Erythroblast (primary cell): ENCODE measurements around the gene DBI.

ENCODE experiments used
- DNase-seq, 2 experiments: peaks; one replicate each; lab custom pipeline; 2025; lab: John Stamatoyannopoulos, UW
- GATA1 ChIP-seq: IDR thresholded peaks from 2 replicates; pipeline ENCODE4 v1.6.1; 2011; ENCODE audit warnings: low read depth, mild to moderate bottlenecking, control low read depth, low read length, moderate library complexity
- POLR2A ChIP-seq: IDR thresholded peaks from 2 replicates; pipeline ENCODE4 v1.6.1; 2011; ENCODE audit warnings: mild to moderate bottlenecking, low read length

The DBI gene

DNA sequence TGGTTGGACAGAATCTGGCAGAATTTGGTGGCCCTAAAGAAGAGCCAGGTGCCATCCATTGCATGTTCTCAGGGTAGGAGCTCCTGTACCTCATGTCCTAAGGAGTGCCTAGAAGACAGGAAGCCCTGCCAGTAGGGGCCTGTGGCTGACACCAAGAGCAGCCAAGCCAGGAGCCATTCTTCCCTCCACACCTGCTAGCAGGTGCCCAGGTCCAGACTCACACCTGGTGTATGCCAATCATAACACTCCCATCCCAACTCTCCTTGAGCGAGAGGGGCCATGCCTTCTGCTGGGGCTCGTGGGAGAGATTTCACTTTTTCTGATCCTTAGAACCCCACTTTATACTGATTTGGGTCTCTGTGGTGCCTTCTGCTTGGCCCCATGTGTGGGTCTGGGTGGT, 38.4 kb downstream of the DBI start:
- no peak for DNase-seq
- no peak for TF ChIP-seq GATA1
- no peak for TF ChIP-seq POLR2A

DNA sequence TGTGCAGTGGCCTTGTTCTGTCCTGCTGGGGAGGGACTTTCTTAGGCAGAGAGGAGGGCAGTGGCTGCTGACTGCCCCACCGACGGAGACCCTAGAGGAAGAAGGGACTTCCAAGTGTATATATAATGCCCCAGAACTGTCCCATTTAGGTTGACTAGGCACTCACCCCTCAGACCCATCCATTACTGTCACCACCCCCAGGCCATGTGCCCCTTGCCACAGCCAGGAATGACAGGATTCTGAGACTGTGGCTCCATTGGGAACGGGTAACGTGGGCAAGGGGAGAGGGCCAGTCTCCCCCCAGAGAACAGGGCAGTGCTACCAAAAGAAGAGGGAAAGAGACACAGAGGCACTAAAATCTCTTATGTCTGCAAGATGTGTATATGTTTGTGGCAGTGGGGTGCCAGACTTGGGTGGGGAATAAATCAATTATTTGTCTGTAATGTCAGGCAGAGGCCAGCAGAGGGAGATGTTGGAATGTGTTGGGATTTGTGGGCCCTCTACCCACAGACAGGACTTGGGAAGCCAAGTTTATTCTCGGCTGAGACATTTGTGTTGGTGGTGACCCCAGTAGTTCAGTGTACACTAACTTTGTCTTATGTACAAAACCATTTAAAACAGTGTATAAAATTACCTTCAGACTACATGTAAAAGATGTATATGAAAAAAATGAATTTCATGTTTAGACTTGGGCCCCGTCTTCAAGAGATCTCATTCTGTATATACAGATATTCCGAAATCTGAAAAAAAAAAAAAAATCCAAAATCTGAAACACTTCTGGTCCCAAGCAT, 40.8 kb downstream of the DBI start:
- DNase-seq, result peak; percentile 51 to 72
- TF ChIP-seq POLR2A, result no peak
- no peak for TF ChIP-seq GATA1

DNA sequence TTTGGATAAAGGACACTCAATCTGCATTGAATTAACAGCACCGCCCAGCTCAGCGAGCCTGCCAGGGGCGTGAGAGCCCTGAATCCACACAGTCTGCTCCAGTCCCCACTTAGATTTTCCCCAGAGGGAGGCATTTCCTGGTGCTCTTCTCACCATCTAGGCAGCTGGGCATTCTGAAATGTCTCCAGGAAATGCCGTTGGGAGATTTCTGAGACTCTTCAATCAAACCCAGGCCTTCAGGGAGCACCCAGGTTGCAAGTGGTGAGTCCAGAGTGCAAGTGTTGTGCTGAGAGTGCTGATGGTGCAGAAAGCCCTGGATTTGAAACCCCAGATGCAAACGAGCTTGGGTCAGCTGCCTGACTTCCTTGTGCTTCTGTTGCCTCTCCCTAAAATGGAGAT, 41.4 kb downstream of the DBI start:
- DNase-seq, result no peak
- TF ChIP-seq POLR2A (no peak), GATA1 (no peak)

DNA sequence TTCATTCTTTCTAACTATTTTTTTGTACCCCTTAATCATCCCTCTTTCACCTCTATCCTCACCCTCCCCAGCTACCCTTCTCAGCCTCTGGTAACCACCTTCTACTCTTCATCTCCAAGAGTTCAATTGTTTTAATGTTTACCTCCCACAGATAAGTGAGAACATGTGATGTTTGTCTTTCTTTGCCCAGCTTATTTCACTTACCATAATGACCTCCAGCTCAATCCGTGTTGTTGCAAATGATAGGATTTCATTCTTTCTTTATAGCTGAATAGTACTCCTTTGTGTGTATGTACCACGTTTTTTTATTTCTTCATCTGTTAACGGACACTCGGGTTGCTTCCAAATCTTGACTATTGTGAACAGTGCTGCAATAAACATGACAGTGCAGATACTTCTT, 42.7 kb downstream of the DBI start:
- TF ChIP-seq GATA1 (no peak), POLR2A (no peak)
- DNase-seq, result no peak

DNA sequence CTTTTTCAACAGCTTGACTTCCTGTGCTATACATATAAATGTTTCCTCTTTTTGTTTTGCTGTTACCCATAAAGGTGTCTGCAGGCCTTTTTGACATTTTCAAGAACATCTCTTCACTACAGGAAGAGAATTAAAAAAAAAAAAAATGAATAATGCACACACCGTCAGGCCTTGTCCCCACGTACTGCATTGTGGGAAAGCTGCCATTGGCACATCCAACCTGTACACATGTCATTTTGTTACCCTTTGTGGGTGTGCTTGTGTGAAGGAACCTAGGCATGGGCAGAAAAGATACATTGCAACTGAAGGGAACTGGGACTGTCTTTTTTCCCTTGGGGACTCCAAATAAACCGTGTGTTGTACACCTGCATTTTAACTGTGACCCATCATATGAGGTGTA, 48.1 kb downstream of the DBI start:
- no peak for DNase-seq
- TF ChIP-seq POLR2A (no peak), GATA1 (no peak)

DNA sequence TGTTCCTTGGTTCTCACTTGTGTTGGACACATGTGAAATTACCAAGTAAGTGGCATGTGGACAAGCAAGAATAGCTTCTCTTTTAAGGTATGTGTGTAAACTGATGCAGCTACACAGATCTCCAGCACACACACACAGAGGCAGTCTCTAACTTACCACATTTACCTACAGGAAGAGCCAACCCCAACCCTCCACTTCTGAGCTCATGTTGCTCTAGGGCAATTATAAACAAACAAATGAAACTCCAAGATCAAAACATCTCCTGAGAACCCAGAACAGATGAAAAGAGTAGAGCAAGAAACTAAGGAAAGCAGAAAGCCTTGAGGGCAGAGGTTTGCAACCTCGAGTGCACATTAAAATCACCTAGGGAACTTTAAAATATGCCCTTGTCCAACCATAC, 48.9 kb downstream of the DBI start:
- DNase-seq, result no peak
- TF ChIP-seq GATA1 (no peak), POLR2A (no peak)

DNA sequence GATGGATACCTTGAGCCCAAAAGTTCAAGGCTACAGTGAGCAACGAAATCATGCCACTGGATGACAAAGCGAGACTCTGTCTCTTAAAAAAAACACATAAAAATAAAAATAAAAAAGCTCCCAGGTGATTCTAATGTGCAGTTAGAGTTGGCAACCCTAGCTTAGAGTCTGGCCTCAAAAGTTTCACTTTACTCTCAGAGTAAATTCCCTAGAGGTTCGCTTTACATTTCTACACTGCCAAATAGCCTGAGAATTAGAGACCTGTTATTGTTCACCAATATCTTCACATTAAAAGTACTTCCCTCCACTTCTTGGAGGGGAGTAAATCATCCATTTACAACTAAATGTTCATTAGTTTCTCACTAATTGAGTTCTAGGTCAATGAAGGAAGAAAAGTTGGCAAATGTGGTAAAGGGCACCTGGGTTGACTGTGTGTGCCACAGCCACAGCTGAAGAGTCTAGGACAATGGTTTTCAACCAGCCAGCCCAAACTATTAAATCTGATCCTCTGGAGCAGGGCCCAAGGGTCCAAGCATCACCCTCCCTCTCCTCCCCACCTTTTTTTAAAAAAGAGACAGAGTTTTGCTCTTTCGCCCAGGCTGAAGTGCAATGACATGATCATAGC, 49.6 kb downstream of the DBI start:
- no peak for DNase-seq
- no peak for TF ChIP-seq POLR2A
- no peak for TF ChIP-seq GATA1

DNA sequence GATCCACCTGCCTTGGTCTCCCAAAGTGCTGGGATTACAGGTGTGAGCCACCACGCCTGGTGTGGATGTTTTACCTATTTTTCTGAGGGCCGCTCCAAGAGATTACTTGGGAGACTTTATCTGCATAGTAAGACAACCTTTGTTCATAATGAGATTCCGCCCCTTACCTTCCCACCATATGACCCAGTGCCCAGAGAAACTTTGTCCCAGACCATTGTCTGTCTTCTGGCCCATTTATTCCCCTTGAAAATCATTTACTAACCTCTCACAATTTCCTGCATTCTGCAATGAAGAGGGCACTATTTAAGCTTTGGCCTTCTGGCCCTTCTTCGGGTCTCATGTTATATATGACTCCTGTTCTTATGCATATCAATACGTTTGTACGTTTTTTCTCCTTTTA, 51.1 kb downstream of the DBI start:
- TF ChIP-seq POLR2A, result no peak
- TF ChIP-seq GATA1, result no peak
- no peak for DNase-seq

DNA sequence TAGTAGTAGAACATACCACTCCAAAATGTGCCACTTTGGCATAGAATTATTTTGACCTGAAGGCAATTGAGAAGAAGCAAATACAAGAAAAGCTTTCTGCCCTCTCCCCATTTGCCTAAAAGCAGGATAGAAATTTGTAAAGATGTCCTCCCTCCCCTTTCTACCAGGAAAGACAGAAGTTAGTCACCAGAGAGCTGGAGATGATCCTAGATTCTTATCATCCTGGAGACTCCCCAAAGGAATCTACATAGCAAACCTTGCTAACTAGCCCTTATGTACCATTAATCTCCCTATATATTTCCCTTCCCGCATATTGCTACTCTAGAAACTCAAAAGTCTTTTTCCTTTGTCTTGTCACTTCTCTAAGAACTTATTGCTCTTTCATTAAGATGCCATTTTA, 52.3 kb downstream of the DBI start:
- no peak for DNase-seq

DNA sequence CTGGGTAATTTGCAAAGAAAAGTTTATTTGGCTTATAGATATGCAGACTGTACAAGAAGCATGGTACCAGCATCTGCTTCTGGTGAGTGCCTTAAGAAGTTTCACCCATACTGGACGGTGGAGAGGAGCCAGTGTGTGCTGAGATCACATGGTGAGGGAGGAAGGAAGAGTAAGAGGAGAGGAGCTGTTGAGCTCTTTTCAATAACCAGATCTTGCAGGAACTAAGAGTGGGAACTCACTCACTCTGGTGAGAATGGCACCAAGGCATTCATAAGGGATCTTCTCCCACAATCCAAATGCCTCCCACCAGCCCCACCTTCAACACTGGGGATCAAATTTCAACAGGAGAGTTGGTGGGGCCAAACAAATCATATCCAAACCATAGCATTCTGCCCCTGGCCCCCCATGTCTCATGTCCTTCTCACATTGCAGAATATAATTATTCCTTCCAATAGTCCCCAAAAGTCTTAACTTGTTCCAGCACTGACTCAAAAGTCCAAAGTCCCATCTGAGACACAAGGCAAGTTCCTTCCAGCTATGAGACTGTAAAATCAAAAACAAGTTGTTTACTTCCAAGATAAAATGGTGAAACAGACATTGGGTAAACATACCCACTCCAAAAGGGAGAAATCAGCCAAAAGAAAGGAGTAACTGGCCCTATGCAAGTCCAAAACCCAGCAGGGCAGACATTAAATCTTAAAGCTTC, 53.2 kb downstream of the DBI start:
- DNase-seq, result no peak
- TF ChIP-seq POLR2A (no peak), GATA1 (no peak)

More for the DNA sequence above, 52.3 kb downstream of the DBI start:
- no peak for TF ChIP-seq GATA1
- no peak for TF ChIP-seq POLR2A

DNA sequence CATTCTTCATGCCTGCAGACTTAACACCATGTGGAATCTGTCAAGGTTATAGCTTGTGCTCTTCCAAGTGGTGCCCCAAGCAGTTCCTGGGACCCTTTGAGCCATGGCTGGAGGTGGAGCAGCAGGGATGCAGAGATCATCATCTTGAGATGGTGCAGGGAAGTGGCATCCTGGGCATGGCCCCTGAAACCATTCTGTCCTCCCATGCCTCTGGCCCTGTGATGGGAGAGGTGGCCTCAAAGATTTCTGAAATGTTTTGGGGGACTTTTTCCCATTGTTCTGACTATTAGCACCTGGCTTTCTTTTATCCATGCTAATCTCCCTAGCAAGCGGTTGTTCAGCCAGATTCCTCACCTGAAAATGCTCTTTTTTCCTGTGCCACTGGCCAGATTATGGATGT, 54.5 kb downstream of the DBI start:
- DNase-seq, result no peak
- TF ChIP-seq GATA1 (no peak), POLR2A (no peak)

DNA sequence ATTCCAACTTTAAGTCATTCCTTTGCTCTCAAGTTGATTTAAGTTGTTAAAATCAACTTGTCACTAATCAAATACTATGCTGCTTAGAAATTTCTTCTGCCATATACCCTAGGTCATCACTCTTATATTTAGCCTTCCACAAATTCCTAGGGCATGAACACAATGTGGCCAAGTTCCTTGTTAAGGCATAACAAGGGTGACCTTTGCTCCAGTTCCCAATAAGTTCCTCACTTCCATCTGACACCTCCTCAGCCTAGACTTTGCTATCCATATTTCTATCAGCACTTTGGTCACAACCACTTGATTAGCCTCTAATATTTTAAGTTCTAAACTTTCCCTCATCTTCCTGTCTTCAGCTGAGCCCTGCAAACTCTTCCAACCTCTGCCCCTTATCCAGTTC, 55.0 kb downstream of the DBI start:
- DNase-seq, result no peak
- TF ChIP-seq POLR2A, result no peak
- no peak for TF ChIP-seq GATA1
